ENCODE data around the gene ABHD14A.
"Not testable (repeated sequence)": the region's sequence is repeated elsewhere in the genome, so short reads cannot be mapped to it uniquely, and the experiment has no call there.

Gene ABHD14A

GRCh38 chr3:51974277-51974962 is 444 bp upstream of the ABHD14A start:
- peak in 1 of 14 donors; percentile 77 for DNase-seq

GRCh38 chr3:51975852-51976549 is 1.1 kb downstream of the ABHD14A start:
- peak in 12 of 14 donors; percentile 47 to 95 (median 64) for DNase-seq

GRCh38 chr3:51977446-51978142 is 2.7 kb downstream of the ABHD14A start:
- DNase-seq = no peak

- DNase-seq = no peak
Observed at GRCh38 chr3:51978143-51978502, 3.3 kb downstream of the ABHD14A start.

- DNase-seq = no peak
Observed at GRCh38 chr3:51980253-51980652, 5.4 kb downstream of the ABHD14A start.

GRCh38 chr3:51982352-51982837 is 7.5 kb downstream of the ABHD14A start:
- DNase-seq = no peak

- peak in 11 of 14 donors; percentile 47 to 84 (median 62) for DNase-seq
Observed at GRCh38 chr3:51982838-51983577, 8.1 kb downstream of the ABHD14A start, which contains the start of gene ACY1. ACY1 (plus strand) TSS chr3:51983535; CDS start chr3:51984065, 530 bp downstream.

GRCh38 chr3:51983578-51984268 is 8.9 kb downstream of the ABHD14A start:
- DNase-seq = no peak

- DNase-seq = no peak
Observed at GRCh38 chr3:51984269-51984647, 9.4 kb downstream of the ABHD14A start.

- DNase-seq = no peak
Observed at GRCh38 chr3:51985063-51985462, 10.2 kb downstream of the ABHD14A start.

- no peak for DNase-seq
Observed at GRCh38 chr3:51986010-51986947, 11.4 kb downstream of the ABHD14A start.

GRCh38 chr3:51987568-51987967 is 12.7 kb downstream of the ABHD14A start:
- DNase-seq = no peak

- DNase-seq = no peak
Observed at GRCh38 chr3:51988286-51989146, 13.7 kb downstream of the ABHD14A start.

- not testable (repeated sequence) for DNase-seq
Observed at GRCh38 chr3:51990501-51990971, 15.7 kb downstream of the ABHD14A start.

- no peak for DNase-seq
Observed at GRCh38 chr3:51992017-51992682, 17.3 kb downstream of the ABHD14A start.

GRCh38 chr3:51993657-51994056 is 18.8 kb downstream of the ABHD14A start:
- not testable (repeated sequence) for DNase-seq

GRCh38 chr3:51994530-51994929 is 19.7 kb downstream of the ABHD14A start:
- no peak for DNase-seq

GRCh38 chr3:51995346-51996163 is 20.7 kb downstream of the ABHD14A start, which contains the start of gene RPL29:
RPL29 (minus strand) TSS chr3:51995895; CDS start chr3:51995461, 434 bp downstream.
- DNase-seq = peak in 13 of 14 donors; percentile 47 to 90 (median 85)

Data from C1 segment of cervical spinal cord (tissue), 14 donors.